Measurements from ENCODE around the gene TRIO.

The TRIO gene

DNA sequence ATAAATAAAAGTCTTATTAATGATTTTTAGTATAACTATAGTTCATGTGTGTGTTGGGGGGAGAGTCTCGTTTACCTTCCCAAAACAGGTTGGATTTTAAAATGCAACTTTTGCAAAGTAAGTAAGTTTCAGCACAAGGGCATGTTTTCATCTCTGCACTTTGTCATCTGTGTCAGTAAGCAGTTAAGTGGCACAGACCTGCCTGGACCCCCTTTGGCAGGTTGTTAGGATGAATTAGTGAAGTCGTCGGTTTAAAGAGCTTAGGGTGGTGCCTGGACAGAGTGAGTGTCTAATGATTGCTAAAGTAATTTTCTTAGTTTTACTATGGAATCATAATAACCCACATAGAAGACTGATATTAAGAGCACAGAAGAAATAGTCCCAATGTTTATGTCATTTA, 74.9 kb downstream of the TRIO start:
- no peak overlapping the region for H2AFZ ChIP-seq (ENCODE audit: low read depth, low read length, severe bottlenecking)
- peaks cover 16% of the 10 kb centered on the region for H4K20me1 ChIP-seq (ENCODE audit: low read depth, low read length)
- H3F3A ChIP-seq (ENCODE audit: insufficient read depth): no peaks in the 10 kb centered on the region
- no peak overlapping the region for H3K4me3 ChIP-seq (ENCODE audit: insufficient read depth, low read length, poor library complexity, severe bottlenecking)
- no peaks in the 10 kb centered on the region for H3K36me3 ChIP-seq (ENCODE audit: low read length)
- no peak overlapping the region for H3K9ac ChIP-seq (ENCODE audit: low read length)
- no peak for TF ChIP-seq EZH2phosphoT487 (conservative IDR thresholded peaks at IDR 0.05; ENCODE audit: low read length)
- TF ChIP-seq CTCF (IDR thresholded peaks at IDR 0.05; ENCODE audit: insufficient read depth, low read length, poor library complexity, severe bottlenecking): no peak
- no peak overlapping the region for H3K4me2 ChIP-seq (ENCODE audit: low read depth, low read length, poor library complexity, severe bottlenecking)
- no peaks in the 10 kb centered on the region for H3K27me3 ChIP-seq (ENCODE audit: low read length)
- H3K9me2 ChIP-seq (replicated peaks; ENCODE audit: insufficient read depth, low read length): no peaks in the 10 kb centered on the region
- H3K9me3 ChIP-seq (ENCODE audit: insufficient read depth, low read length): no peaks in the 10 kb centered on the region
- no peaks in the 10 kb centered on the region; the same call in 1 of the 2 replicates for H3K79me2 ChIP-seq (ENCODE audit: insufficient read depth, low read length)
- no peak overlapping the region for H3K27ac ChIP-seq (ENCODE audit: low read depth, low read length)

- Histone ChIP-seq H3K36me3 (ENCODE audit: low read length) (no peaks in the 10 kb centered on the region), H3K4me3 (ENCODE audit: insufficient read depth, low read length, poor library complexity, severe bottlenecking) (no peak overlapping the region), H4K20me1 (ENCODE audit: low read depth, low read length) (peaks cover 16% of the 10 kb centered on the region), H3K27me3 (ENCODE audit: low read length) (no peaks in the 10 kb centered on the region), H3K9me3 (ENCODE audit: insufficient read depth, low read length) (no peaks in the 10 kb centered on the region), H3F3A (ENCODE audit: insufficient read depth) (no peaks in the 10 kb centered on the region), H3K79me2 (ENCODE audit: insufficient read depth, low read length) (no peaks in the 10 kb centered on the region; the same call in 1 of the 2 replicates), H3K9ac (ENCODE audit: low read length) (no peak overlapping the region), H3K9me2 (replicated peaks; ENCODE audit: insufficient read depth, low read length) (no peaks in the 10 kb centered on the region), H3K4me2 (ENCODE audit: low read depth, low read length, poor library complexity, severe bottlenecking) (no peak overlapping the region), H2AFZ (ENCODE audit: low read depth, low read length, severe bottlenecking) (no peak overlapping the region), H3K27ac (ENCODE audit: low read depth, low read length) (no peak overlapping the region)
- TF ChIP-seq EZH2phosphoT487 (conservative IDR thresholded peaks at IDR 0.05; ENCODE audit: low read length): no peak
Measured at GRCh38 chr5:14218480-14218879, 75.3 kb downstream of the TRIO start.

- Histone ChIP-seq H3K9me2 (replicated peaks; ENCODE audit: insufficient read depth, low read length) (no peaks in the 10 kb centered on the region), H3K27me3 (ENCODE audit: low read length) (no peaks in the 10 kb centered on the region), H3K9me3 (ENCODE audit: insufficient read depth, low read length) (no peaks in the 10 kb centered on the region), H3K4me2 (ENCODE audit: low read depth, low read length, poor library complexity, severe bottlenecking) (no peak overlapping the region), H3K9ac (ENCODE audit: low read length) (no peak overlapping the region), H3F3A (ENCODE audit: insufficient read depth) (no peaks in the 10 kb centered on the region), H2AFZ (ENCODE audit: low read depth, low read length, severe bottlenecking) (no peak overlapping the region), H3K27ac (ENCODE audit: low read depth, low read length) (no peak overlapping the region), H3K4me3 (ENCODE audit: insufficient read depth, low read length, poor library complexity, severe bottlenecking) (no peak overlapping the region), H3K36me3 (ENCODE audit: low read length) (no peaks in the 10 kb centered on the region), H4K20me1 (ENCODE audit: low read depth, low read length) (peaks cover 11% of the 10 kb centered on the region), H3K79me2 (ENCODE audit: insufficient read depth, low read length) (no peaks in the 10 kb centered on the region)
- TF ChIP-seq EZH2phosphoT487 (conservative IDR thresholded peaks at IDR 0.05; ENCODE audit: low read length) (no peak), CTCF (IDR thresholded peaks at IDR 0.05; ENCODE audit: insufficient read depth, low read length, poor library complexity, severe bottlenecking) (no peak)
Measured at GRCh38 chr5:14218897-14219573, 75.9 kb downstream of the TRIO start.

- H3K4me2 ChIP-seq (ENCODE audit: low read depth, low read length, poor library complexity, severe bottlenecking): no peak overlapping the region
- peaks cover 2% of the 10 kb centered on the region for H4K20me1 ChIP-seq (ENCODE audit: low read depth, low read length)
- no peak overlapping the region for H3K9ac ChIP-seq (ENCODE audit: low read length)
- H3K79me2 ChIP-seq (ENCODE audit: insufficient read depth, low read length): no peaks in the 10 kb centered on the region
- H3K4me3 ChIP-seq (ENCODE audit: insufficient read depth, low read length, poor library complexity, severe bottlenecking): no peak overlapping the region
- no peaks in the 10 kb centered on the region for H3F3A ChIP-seq (ENCODE audit: insufficient read depth)
- no peak overlapping the region for H2AFZ ChIP-seq (ENCODE audit: low read depth, low read length, severe bottlenecking)
- no peaks in the 10 kb centered on the region for H3K9me2 ChIP-seq (replicated peaks; ENCODE audit: insufficient read depth, low read length)
- H3K9me3 ChIP-seq (ENCODE audit: insufficient read depth, low read length): no peaks in the 10 kb centered on the region
- no peak overlapping the region for H3K27ac ChIP-seq (ENCODE audit: low read depth, low read length)
- no peaks in the 10 kb centered on the region for H3K36me3 ChIP-seq (ENCODE audit: low read length)
- no peaks in the 10 kb centered on the region for H3K27me3 ChIP-seq (ENCODE audit: low read length)
- TF ChIP-seq CTCF (IDR thresholded peaks at IDR 0.05; ENCODE audit: insufficient read depth, low read length, poor library complexity, severe bottlenecking) (no peak), EZH2phosphoT487 (conservative IDR thresholded peaks at IDR 0.05; ENCODE audit: low read length) (no peak)
Measured at GRCh38 chr5:14219800-14220512, 76.8 kb downstream of the TRIO start.
